Measurements from ENCODE around the gene CCDC92. TPM values are rescaled to one million over a fixed set of nuclear protein-coding genes. Genes with fewer than 3 reads are reported as not detected.
A peak's percentile ranks its signal among the peaks of the same experiment; 100 is the strongest.

The CCDC92 gene
- total RNA-seq, 3 donors from 2014 or later: 17.7 to 47.2 (median 25.6) TPM

- intact Hi-C loops (cut with DNase I, micrococcal nuclease): no loop called here
- H3K9me3 ChIP-seq: no peaks in the 10 kb centered on the region
- no peak for TF ChIP-seq CTCF (IDR thresholded peaks at IDR 0.05)
- H3K4me3 ChIP-seq: peak overlapping the region; percentile 83
- ATAC-seq (peak; percentile 27), DNase-seq (peak; percentile 52 to 72 (median 68))
- H3K4me1 ChIP-seq (ENCODE audit: low read depth): peaks cover 14% of the 10 kb centered on the region
- no peaks in the 10 kb centered on the region for H3K36me3 ChIP-seq (ENCODE audit: low read depth)
Measured at GRCh38 chr12:123971770-123972456, 718 bp downstream of the CCDC92 start.

- Histone ChIP-seq H3K36me3 (ENCODE audit: low read depth) (no peaks in the 10 kb centered on the region), H3K4me1 (ENCODE audit: low read depth) (peaks cover 14% of the 10 kb centered on the region), H3K9me3 (no peaks in the 10 kb centered on the region), H3K4me3 (peak overlapping the region; percentile 83)
- intact Hi-C loops (cut with DNase I, micrococcal nuclease): no loop called here
- ATAC-seq (no peak), DNase-seq (no peak)
- no peak for TF ChIP-seq CTCF (IDR thresholded peaks at IDR 0.05)
Measured at GRCh38 chr12:123971449-123971769, 1.2 kb downstream of the CCDC92 start.

GRCh38 chr12:123967121-123967586, 5.5 kb downstream of the CCDC92 start:
- intact Hi-C loops (cut with DNase I, micrococcal nuclease): no loop called here

GRCh38 chr12:123966596-123966995, 6.0 kb downstream of the CCDC92 start:
- no peaks in the 10 kb centered on the region for H3K36me3 ChIP-seq (ENCODE audit: low read depth)
- TF ChIP-seq CTCF (IDR thresholded peaks at IDR 0.05): no peak
- ATAC-seq: no peak
- H3K4me3 ChIP-seq: no peak overlapping the region
- no peak for DNase-seq
- intact Hi-C loops (cut with DNase I, micrococcal nuclease): no loop called here
- no peaks in the 10 kb centered on the region for H3K9me3 ChIP-seq
- peaks cover 19% of the 10 kb centered on the region for H3K4me1 ChIP-seq (ENCODE audit: low read depth)

More at GRCh38 chr12:123967121-123967586, 5.5 kb downstream of the CCDC92 start:
- ATAC-seq (no peak), DNase-seq (no peak)
- Histone ChIP-seq H3K4me3 (no peak overlapping the region), H3K4me1 (ENCODE audit: low read depth) (peaks cover 15% of the 10 kb centered on the region), H3K9me3 (no peaks in the 10 kb centered on the region), H3K36me3 (ENCODE audit: low read depth) (no peaks in the 10 kb centered on the region)
- TF ChIP-seq CTCF (IDR thresholded peaks at IDR 0.05): no peak

- Histone ChIP-seq H3K9me3 (no peaks in the 10 kb centered on the region), H3K4me1 (ENCODE audit: low read depth) (peaks cover 15% of the 10 kb centered on the region), H3K36me3 (ENCODE audit: low read depth) (no peaks in the 10 kb centered on the region), H3K4me3 (no peak overlapping the region)
- ATAC-seq (no peak), DNase-seq (no peak)
- no peak for TF ChIP-seq CTCF (IDR thresholded peaks at IDR 0.05)
- intact Hi-C loops (cut with DNase I, micrococcal nuclease): no loop called here
Measured at GRCh38 chr12:123965382-123965781, 7.2 kb downstream of the CCDC92 start.
